ENCODE data around the gene PDLIM7. TPM values are rescaled to one million over a fixed set of nuclear protein-coding genes. Genes with fewer than 3 reads are reported as not detected.
A peak's percentile ranks its signal among the peaks of the same experiment; 100 is the strongest.

Gene PDLIM7
- polyA plus RNA-seq, 1 experiment: 195 TPM

DNA sequence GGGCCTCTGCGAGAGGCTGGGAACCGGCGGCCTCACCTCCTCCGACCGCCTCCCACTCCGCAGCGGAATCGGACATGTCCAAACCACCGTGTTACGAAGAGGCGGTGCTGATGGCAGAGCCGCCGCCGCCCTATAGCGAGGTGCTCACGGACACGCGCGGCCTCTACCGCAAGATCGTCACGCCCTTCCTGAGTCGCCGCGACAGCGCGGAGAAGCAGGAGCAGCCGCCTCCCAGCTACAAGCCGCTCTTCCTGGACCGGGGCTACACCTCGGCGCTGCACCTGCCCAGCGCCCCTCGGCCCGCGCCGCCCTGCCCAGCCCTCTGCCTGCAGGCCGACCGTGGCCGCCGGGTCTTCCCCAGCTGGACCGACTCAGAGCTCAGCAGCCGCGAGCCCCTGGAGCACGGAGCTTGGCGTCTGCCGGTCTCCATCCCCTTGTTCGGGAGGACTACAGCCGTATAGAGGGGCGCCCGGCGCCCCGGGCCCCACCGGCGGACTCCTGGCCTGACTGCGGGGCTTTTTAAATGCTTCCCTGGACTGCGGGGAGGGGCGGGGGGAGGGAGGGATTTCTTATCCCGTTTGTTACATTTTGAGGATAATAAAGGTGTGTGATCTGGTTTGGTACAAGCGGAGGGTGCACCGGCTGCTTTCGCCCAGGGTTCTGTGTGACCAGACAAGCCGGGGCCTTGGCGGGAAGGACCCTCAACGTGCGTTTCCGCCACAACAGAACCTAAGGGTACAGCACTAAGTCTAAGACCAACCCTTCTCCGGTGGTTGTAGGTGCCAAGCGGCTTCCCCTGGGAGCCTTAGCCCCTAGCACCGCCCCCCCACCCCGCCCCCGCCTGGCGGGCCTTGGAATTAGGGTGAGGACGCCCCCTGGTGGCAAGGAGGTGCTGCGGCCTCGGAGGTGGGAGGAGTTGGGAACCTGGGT lies 41.5 kb downstream of the PDLIM7 start:
- ChIA-PET CTCF (interaction anchor here (0.6 to 15.6 kb wide), 17 partner anchors 7 to 343 kb away, joined by 3 to 205 read pairs (median 7); partner anchors contain the start of genes DBN1, PDLIM7 and PFN3), POLR2A (interaction anchor here (0.5 to 3.0 kb wide), 17 partner anchors 8 to 142 kb away, joined by 3 to 26 read pairs (median 6); partner anchors contain the start of genes GRK6 and PDLIM7)
- peak; percentile 70 for DNase-seq (ENCODE audit: low read depth, low spot score)
- no peaks in the 10 kb centered on the region for H3K27me3 ChIP-seq (ENCODE audit: control insufficient read depth, insufficient read depth, low read length)
- peak overlapping the region; percentile 11 for H3K27ac ChIP-seq (ENCODE audit: low read depth, low read length)
- TF ChIP-seq CTCF (IDR thresholded peaks at IDR 0.05; ENCODE audit: low read depth, low read length): peak; percentile 91
- H3K9me3 ChIP-seq (ENCODE audit: control insufficient read depth, insufficient read depth, low read length): no peaks in the 10 kb centered on the region
- peak overlapping the region; percentile 51 for H3K4me3 ChIP-seq (ENCODE audit: low read depth, low read length)

- no peak for DNase-seq (ENCODE audit: low read depth, low spot score)
- Histone ChIP-seq H3K4me3 (ENCODE audit: low read depth, low read length) (peak overlapping the region; percentile 51), H3K9me3 (ENCODE audit: control insufficient read depth, insufficient read depth, low read length) (no peaks in the 10 kb centered on the region), H3K27ac (ENCODE audit: low read depth, low read length) (peak overlapping the region; percentile 31), H3K27me3 (ENCODE audit: control insufficient read depth, insufficient read depth, low read length) (no peaks in the 10 kb centered on the region)
- TF ChIP-seq CTCF (IDR thresholded peaks at IDR 0.05; ENCODE audit: low read depth, low read length): peak; percentile 61
- ChIA-PET CTCF (interaction anchor here (0.5 to 15.6 kb wide), 15 partner anchors 8 to 342 kb away, joined by 3 to 205 read pairs (median 6); partner anchors contain the start of genes DBN1 and PFN3), POLR2A (interaction anchor here (0.6 to 3.0 kb wide), 13 partner anchors 11 to 106 kb away, joined by 3 to 26 read pairs (median 6); partner anchors contain the start of genes GRK6 and PDLIM7)
Measured at GRCh38 chr5:177455036-177455660, 42.3 kb downstream of the PDLIM7 start.

DNA sequence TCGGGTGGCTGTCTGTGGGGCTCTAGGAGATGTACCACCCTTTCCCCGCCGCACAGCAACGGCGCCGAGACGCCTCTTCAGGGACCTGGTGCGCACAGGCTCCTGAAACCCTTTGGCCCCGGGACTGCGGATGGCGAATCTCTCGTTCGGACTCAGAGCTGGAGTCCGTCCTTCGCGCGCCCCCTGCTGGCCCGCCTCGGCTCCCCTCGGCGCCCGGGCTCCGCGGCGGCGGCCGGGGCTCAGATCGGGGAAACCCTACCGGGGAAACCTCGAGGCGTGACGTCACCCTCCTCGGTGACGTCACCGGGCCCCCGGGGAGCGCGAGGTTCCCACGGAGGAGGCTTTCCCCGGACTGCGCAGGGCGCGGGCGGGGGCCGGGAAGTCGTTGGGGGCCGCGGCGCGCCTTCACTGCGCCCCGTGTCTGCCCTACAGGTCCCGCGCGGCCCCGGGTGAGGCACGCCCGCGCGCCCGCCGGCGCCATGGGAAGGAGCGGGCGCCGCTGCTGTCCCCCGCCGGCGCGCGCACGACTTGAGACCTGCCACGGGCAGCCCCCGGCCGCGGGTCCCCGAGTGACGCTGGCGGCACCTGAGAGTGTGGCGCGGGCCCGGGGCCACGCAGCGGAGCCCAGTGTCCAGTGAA lies 42.9 kb downstream of the PDLIM7 start:
- Histone ChIP-seq H3K9me3 (ENCODE audit: control insufficient read depth, insufficient read depth, low read length) (no peaks in the 10 kb centered on the region), H3K4me3 (ENCODE audit: low read depth, low read length) (peak overlapping the region; percentile 51), H3K27me3 (ENCODE audit: control insufficient read depth, insufficient read depth, low read length) (no peaks in the 10 kb centered on the region), H3K27ac (ENCODE audit: low read depth, low read length) (peak overlapping the region; percentile 11)
- no peak for DNase-seq (ENCODE audit: low read depth, low spot score)
- POLR2A ChIA-PET: interaction anchor here (1.0 to 3.0 kb wide), 8 partner anchors 10 to 65 kb away, joined by 4 to 26 read pairs (median 7); partner anchors contain the start of genes GRK6 and PDLIM7
- CTCF ChIA-PET: interaction anchor here (0.5 to 15.6 kb wide), 18 partner anchors 8 to 341 kb away, joined by 3 to 205 read pairs (median 5); partner anchors contain the start of genes DBN1 and PFN3
- peak; percentile 77 for TF ChIP-seq CTCF (IDR thresholded peaks at IDR 0.05; ENCODE audit: low read depth, low read length)

- POLR2A ChIA-PET: interaction anchor here (1.6 to 3.0 kb wide), 4 partner anchors 10 to 65 kb away, joined by 4 to 26 read pairs (median 13); partner anchors contain the start of gene PDLIM7
Measured at GRCh38 chr5:177453852-177454396, 43.5 kb downstream of the PDLIM7 start.

More at GRCh38 chr5:177453852-177454396, 43.5 kb downstream of the PDLIM7 start:
- no peaks in the 10 kb centered on the region for H3K9me3 ChIP-seq (ENCODE audit: control insufficient read depth, insufficient read depth, low read length)
- H3K4me3 ChIP-seq (ENCODE audit: low read depth, low read length): peak overlapping the region; percentile 37
- CTCF ChIA-PET: interaction anchor here (0.6 to 15.6 kb wide), 14 partner anchors 9 to 340 kb away, joined by 3 to 205 read pairs (median 5); partner anchors contain the start of gene PFN3
- H3K27ac ChIP-seq (ENCODE audit: low read depth, low read length): peak overlapping the region; percentile 11
- no peak for TF ChIP-seq CTCF (IDR thresholded peaks at IDR 0.05; ENCODE audit: low read depth, low read length)
- H3K27me3 ChIP-seq (ENCODE audit: control insufficient read depth, insufficient read depth, low read length): no peaks in the 10 kb centered on the region
- no peak for DNase-seq (ENCODE audit: low read depth, low spot score)

All from AG04450 (cell line).